ENCODE data around the gene BCAS1.

DNA sequence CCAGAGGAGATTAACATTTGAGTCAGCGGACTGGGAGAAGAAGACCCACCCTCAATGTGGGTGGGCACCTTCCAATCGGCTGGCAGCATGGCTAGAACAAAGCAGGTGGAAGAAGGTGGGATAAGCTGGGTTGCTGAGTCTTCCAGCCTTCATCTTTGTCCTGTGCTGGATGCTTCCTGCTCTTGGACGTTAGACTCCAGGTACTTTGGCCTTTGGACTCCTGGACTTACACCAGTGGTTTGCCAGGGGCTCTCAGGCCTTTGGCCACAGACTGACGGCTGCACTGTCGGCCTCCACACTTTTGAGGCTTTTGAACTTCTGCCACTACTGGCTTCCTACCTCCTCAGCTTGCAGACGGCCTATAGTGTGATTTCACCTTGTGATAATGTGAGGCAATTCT, 50.8 kb downstream of the BCAS1 start:
- TF ChIP-seq, protein P1, sequence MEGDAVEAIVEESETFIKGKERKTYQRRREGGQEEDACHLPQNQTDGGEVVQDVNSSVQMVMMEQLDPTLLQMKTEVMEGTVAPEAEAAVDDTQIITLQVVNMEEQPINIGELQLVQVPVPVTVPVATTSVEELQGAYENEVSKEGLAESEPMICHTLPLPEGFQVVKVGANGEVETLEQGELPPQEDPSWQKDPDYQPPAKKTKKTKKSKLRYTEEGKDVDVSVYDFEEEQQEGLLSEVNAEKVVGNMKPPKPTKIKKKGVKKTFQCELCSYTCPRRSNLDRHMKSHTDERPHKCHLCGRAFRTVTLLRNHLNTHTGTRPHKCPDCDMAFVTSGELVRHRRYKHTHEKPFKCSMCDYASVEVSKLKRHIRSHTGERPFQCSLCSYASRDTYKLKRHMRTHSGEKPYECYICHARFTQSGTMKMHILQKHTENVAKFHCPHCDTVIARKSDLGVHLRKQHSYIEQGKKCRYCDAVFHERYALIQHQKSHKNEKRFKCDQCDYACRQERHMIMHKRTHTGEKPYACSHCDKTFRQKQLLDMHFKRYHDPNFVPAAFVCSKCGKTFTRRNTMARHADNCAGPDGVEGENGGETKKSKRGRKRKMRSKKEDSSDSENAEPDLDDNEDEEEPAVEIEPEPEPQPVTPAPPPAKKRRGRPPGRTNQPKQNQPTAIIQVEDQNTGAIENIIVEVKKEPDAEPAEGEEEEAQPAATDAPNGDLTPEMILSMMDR (IDR thresholded peaks at IDR 0.05) = no peak
- no peak for TF ChIP-seq POLR2A (IDR thresholded peaks at IDR 0.05)
